ENCODE data around the gene PLXNA2. TPM values are rescaled to one million over a fixed set of nuclear protein-coding genes. Genes with fewer than 3 reads are reported as not detected.

The PLXNA2 gene
- total and polyA plus RNA-seq, 8 donors = 48.7 to 137 (median 72.9) TPM

DNA sequence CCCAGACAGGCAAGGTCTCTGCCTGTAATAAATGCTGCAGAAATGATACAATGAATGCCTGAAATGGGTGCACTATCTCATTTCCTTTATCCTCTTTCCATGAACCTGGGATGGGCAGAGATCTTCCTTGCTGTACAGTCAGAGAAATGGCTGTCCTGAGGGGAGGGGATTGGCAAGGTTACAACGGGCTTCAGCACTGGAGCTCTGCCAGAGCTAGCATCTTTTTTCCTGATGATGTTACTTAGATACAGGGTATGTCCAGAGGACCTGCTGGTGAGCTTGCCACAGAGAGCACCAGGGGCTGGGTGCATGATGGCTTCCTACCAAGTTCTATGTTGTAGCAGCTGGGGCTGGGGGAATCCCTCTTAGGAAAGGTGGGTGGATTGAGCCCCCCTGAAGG lies 115.1 kb downstream of the PLXNA2 start:
- intact Hi-C loops (cut with DNase I) = no loop called here

DNA sequence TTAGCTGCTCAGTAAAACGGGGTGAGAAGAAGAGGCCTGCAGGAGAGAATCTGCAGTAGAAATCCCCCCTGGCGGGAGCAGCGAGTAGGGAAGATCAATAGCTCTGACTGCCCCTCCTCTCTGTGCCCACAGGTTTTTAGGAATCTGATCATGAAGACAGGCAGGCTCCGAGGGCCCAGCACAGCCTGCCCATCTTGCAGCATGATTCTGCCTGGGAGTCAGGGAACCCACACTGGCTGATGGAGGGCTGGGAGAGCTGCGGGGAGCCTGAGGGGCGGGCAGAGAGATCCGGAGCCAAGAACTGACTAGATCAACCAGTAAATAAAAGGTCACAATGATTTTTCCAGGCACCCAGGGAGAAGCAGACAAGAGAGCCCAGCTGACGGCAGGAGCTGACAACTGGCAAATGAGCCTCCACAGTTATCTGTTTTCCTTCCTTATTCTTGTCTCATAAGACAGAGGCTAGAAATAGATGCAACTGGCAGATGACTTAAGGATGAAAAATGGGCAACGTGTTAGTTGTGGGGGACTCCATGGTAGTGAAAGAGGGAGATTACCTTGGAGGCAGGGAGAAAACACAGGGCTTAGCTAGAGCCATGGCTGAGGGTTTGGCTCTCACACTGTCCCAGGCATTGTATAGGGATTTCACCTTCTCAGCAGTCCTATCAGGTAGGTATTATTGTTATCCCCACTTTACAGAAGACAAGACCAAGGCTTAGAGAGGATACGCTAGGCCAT lies 116.2 kb downstream of the PLXNA2 start:
- no peak for FAIRE-seq
- TF ChIP-seq, protein P1, sequence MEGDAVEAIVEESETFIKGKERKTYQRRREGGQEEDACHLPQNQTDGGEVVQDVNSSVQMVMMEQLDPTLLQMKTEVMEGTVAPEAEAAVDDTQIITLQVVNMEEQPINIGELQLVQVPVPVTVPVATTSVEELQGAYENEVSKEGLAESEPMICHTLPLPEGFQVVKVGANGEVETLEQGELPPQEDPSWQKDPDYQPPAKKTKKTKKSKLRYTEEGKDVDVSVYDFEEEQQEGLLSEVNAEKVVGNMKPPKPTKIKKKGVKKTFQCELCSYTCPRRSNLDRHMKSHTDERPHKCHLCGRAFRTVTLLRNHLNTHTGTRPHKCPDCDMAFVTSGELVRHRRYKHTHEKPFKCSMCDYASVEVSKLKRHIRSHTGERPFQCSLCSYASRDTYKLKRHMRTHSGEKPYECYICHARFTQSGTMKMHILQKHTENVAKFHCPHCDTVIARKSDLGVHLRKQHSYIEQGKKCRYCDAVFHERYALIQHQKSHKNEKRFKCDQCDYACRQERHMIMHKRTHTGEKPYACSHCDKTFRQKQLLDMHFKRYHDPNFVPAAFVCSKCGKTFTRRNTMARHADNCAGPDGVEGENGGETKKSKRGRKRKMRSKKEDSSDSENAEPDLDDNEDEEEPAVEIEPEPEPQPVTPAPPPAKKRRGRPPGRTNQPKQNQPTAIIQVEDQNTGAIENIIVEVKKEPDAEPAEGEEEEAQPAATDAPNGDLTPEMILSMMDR (IDR thresholded peaks at IDR 0.05) = no peak
- DNase-seq = no peak
- Histone ChIP-seq H3K27ac (no peak overlapping the region), H3K4me3 (no peak overlapping the region), H3K36me3 (no peaks in the 10 kb centered on the region), H3K27me3 (no peaks in the 10 kb centered on the region), H3K4me1 (peaks cover 0 to 8% (median 0%) of the 10 kb centered on the region in 3 donors), H3K9me3 (no peaks in the 10 kb centered on the region)
- no peak for ATAC-seq
- intact Hi-C loops (cut with DNase I) = no loop called here
- WGBS, 2 donors = 63 to 78% methylated on average over 10 of the region's 10 CpGs

More for the DNA sequence above, 115.1 kb downstream of the PLXNA2 start:
- no peak for ATAC-seq
- TF ChIP-seq, protein P1 (IDR thresholded peaks at IDR 0.05) = no peak
- H3K4me1 ChIP-seq = peaks cover 0 to 9% (median 0%) of the 10 kb centered on the region in 3 donors
- H3K9me3 ChIP-seq = no peaks in the 10 kb centered on the region
- no peaks in the 10 kb centered on the region for H3K27me3 ChIP-seq
- WGBS, 2 donors = 11 to 17% methylated on average over 1 of the region's 1 CpG
- no peak for FAIRE-seq
- no peak for DNase-seq
- no peak overlapping the region for H3K27ac ChIP-seq
- H3K36me3 ChIP-seq = no peaks in the 10 kb centered on the region
- H3K4me3 ChIP-seq = no peak overlapping the region

DNA sequence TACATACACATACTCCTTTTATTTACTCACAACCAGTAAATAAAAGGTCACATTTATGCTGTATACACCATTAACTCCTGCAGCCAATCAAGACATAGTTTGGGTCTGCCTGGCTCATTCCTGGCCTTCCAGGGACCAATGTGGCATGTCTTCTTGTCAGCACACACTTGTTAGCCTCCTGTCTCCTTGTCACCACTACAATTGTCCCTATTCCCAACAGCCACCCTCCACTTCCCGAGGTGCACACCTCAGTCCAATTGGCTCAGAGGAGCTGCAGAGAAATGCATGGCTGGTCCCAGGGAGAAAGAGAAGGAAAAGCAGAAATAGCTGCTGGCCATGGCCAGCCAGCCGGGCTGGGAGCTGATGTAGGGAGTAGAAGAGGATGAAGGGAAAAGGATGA lies 116.9 kb downstream of the PLXNA2 start:
- FAIRE-seq (no peak), ATAC-seq (no peak), DNase-seq (no peak)
- no peak overlapping the region for H3K27ac ChIP-seq
- no peak overlapping the region for H3K4me3 ChIP-seq
- H3K4me1 ChIP-seq = peaks cover 0 to 1% (median 0%) of the 10 kb centered on the region in 3 donors
- no peaks in the 10 kb centered on the region for H3K27me3 ChIP-seq
- H3K9me3 ChIP-seq = no peaks in the 10 kb centered on the region
- intact Hi-C loops (cut with DNase I) = no loop called here
- H3K36me3 ChIP-seq = no peaks in the 10 kb centered on the region
- 83 to 88% methylated on average over 2 of the region's 2 CpGs for WGBS, 2 donors
- TF ChIP-seq, protein P1 (IDR thresholded peaks at IDR 0.05) = no peak

DNA sequence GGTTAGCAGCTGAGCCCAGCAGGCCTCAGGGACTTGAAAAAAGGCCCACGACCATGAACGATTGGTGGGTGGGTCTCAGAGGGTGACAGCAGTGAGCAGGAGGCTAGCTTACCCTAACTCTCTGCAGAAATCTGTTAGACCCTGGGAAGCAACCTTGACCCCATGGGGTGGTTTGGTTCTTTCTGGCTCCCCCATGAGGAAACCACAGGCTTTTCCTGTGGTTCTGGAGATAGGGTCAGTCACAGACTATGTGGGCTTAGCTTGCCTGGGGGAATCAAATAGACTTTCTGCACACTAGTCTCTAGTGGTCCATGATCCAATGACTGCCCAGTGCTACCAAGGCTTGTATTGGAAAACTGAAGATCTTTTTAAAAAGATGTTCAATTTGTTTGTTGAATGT lies 118.1 kb downstream of the PLXNA2 start:
- intact Hi-C loops (cut with DNase I) = no loop called here
- H3K9me3 ChIP-seq = no peaks in the 10 kb centered on the region
- 71 to 72% methylated on average over 2 of the region's 2 CpGs for WGBS, 2 donors
- FAIRE-seq (no peak), ATAC-seq (no peak), DNase-seq (no peak)
- H3K27ac ChIP-seq = no peak overlapping the region
- H3K27me3 ChIP-seq = no peaks in the 10 kb centered on the region
- no peaks in the 10 kb centered on the region for H3K36me3 ChIP-seq
- TF ChIP-seq, protein P1 (IDR thresholded peaks at IDR 0.05) = no peak
- H3K4me3 ChIP-seq = no peak overlapping the region
- peaks cover 0 to 4% (median 0%) of the 10 kb centered on the region in 3 donors for H3K4me1 ChIP-seq

Measured in pancreas (tissue), 10 donors.